Measurements from ENCODE around the gene C17orf75. TPM values are rescaled to one million over a fixed set of nuclear protein-coding genes. Genes with fewer than 3 reads are reported as not detected.
A peak's percentile ranks its signal among the peaks of the same experiment; 100 is the strongest.

Gene C17orf75
- total and polyA plus RNA-seq, 5 donors from 2014 or later = 6.3 to 11.8 (median 9.5) TPM

DNA sequence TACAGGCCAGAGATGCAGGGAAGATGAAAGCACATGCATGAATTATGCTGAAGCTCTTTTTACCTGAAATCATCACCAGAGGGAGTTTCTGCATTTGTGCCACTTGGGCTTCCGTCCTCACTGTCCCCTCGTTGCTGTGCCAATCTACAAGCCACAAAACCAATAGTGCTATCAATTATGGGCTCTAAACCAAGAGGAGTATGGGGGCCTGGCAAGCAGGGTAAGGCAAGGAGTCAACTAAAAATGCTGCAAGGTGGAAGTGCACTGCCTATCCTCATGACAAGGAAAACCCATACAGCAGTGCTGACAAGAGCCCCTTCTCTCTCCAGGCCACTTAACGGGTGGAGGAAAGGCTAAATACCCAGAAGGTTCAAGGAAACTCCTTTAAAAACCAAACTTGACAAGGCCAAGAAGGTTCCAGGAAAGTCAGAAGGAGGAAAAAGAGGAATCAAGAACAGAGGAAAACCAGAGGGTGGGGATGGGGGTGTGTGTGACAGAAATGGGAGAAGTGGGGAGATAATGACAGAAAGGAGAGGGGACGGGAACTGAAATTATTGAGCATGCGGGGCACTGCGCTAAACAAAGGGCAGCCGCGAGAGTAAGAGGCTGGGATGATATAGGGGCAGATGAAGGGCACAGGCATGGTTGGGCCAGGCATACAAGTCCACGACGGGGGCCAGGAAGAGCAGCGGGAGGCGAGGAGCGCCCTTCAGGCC, 674 bp downstream of the C17orf75 start:
- DNase-seq = peak; percentile 39 to 84 (median 73)
- Mint-ChIP-seq H3K4me3 (peak overlapping the region; percentile 88 to 99 (median 94)), H3K27me3 (no peaks in the 10 kb centered on the region), H3K27ac (peak overlapping the region; percentile 89 to 92 (median 91)), H3K36me3 (peaks cover 12% of the 10 kb centered on the region), H3K9me3 (no peaks in the 10 kb centered on the region), H3K4me1 (peaks cover 3 to 25% (median 14%) of the 10 kb centered on the region in 4 donors)
- ATAC-seq (ENCODE audit: low read depth in 2 of 2) = peak; percentile 38 to 41
- Histone ChIP-seq H3K27ac (ENCODE audit: insufficient read depth, low read length, poor library complexity, severe bottlenecking) (peak overlapping the region; percentile 82), H3K4me1 (ENCODE audit: control insufficient read depth, insufficient read depth, low read length, poor library complexity, severe bottlenecking) (peaks cover 15% of the 10 kb centered on the region), H3K4me3 (ENCODE audit: low read depth, low read length) (peak overlapping the region; percentile 88), H3K27me3 (ENCODE audit: control insufficient read depth, insufficient read depth, low read length) (no peaks in the 10 kb centered on the region), H3K36me3 (ENCODE audit: control insufficient read depth, insufficient read depth, low read length) (peaks cover 15% of the 10 kb centered on the region), H3K9me3 (ENCODE audit: control insufficient read depth in 2 of 2, low read length in 2 of 2) (no peaks in the 10 kb centered on the region)

DNA sequence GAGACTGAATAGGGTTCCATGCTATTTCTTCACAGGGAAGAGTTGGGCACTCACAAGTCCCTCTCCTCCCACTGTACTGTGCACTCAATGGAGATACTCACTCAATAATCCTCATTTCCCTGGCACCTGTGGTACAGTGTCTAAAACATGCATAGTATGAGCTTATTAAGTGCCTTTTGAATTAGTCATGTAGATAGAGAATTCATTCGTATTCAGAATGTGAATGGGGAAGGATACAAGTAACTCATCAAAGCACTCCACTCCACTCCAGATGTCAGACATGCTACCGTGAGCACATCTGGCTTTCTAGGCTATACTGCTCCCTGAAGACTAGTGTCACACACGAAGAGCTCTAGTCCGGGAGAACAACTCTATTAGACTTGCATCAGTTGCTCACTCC, 6.3 kb downstream of the C17orf75 start:
- H3K36me3 Mint-ChIP-seq = peaks cover 32% of the 10 kb centered on the region
- H3K4me3 Mint-ChIP-seq = peak overlapping the region in 1 of 4 donors; percentile 33
- H3K36me3 ChIP-seq (ENCODE audit: control insufficient read depth, insufficient read depth, low read length) = peaks cover 43% of the 10 kb centered on the region

DNA sequence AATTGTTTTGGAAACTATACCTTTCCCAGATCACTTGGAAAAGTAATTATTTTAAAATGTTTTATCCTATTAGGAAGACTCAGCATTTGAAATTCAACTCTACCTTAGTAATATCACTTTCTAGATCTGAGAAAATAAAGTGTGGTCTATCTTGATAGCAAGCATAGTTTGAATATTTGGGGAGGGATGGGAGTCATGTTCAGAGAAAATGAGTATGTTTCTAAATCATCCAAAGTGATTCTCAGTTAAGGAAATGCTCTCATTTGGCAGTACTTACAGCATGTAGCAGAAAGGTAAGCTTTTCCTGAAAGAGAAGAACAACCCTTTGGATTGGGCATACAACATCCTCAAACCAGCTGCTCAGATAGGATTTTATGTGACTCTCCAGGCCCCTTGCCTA, 6.9 kb downstream of the C17orf75 start:
- Mint-ChIP-seq H3K9me3 (no peaks in the 10 kb centered on the region), H3K36me3 (peaks cover 31% of the 10 kb centered on the region)
- H3K36me3 ChIP-seq (ENCODE audit: control insufficient read depth, insufficient read depth, low read length) = peaks cover 43% of the 10 kb centered on the region

More for the DNA sequence above, 6.3 kb downstream of the C17orf75 start:
- Histone ChIP-seq H3K4me3 (ENCODE audit: low read depth, low read length) (no peak overlapping the region), H3K27me3 (ENCODE audit: control insufficient read depth, insufficient read depth, low read length) (no peaks in the 10 kb centered on the region), H3K27ac (ENCODE audit: insufficient read depth, low read length, poor library complexity, severe bottlenecking) (no peak overlapping the region), H3K9me3 (ENCODE audit: control insufficient read depth in 2 of 2, low read length in 2 of 2) (no peaks in the 10 kb centered on the region), H3K4me1 (ENCODE audit: control insufficient read depth, insufficient read depth, low read length, poor library complexity, severe bottlenecking) (peaks cover under 1% of the 10 kb centered on the region)
- Mint-ChIP-seq H3K27me3 (no peaks in the 10 kb centered on the region), H3K27ac (no peak overlapping the region), H3K9me3 (no peaks in the 10 kb centered on the region), H3K4me1 (peaks cover 9 to 19% (median 14%) of the 10 kb centered on the region in 4 donors)
- ATAC-seq (ENCODE audit: low read depth in 2 of 2) (no peak), DNase-seq (no peak)

DNA sequence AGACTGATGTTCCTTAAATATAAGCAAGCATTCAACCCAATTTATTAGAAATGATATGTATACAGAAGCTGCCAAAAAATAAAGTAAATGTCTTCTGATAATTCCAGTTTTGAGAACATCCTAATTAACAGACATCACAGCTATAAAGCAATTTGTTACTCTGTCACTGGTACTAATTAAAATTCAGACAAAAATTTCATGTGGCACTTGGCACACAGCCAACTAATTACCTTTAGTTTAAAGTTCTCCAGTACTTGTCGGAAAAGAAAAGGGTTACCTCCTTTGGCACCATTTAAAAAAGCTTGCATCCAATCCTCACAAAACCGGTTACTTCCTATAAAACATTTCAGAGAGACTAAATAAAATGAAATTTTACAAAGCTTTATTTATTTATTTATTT, 8.8 kb downstream of the C17orf75 start:
- no peaks in the 10 kb centered on the region for H3K27me3 Mint-ChIP-seq
- Histone ChIP-seq H3K4me1 (ENCODE audit: control insufficient read depth, insufficient read depth, low read length, poor library complexity, severe bottlenecking) (no peaks in the 10 kb centered on the region), H3K27ac (ENCODE audit: insufficient read depth, low read length, poor library complexity, severe bottlenecking) (no peak overlapping the region), H3K27me3 (ENCODE audit: control insufficient read depth, insufficient read depth, low read length) (no peaks in the 10 kb centered on the region), H3K9me3 (ENCODE audit: control insufficient read depth in 2 of 2, low read length in 2 of 2) (no peaks in the 10 kb centered on the region), H3K36me3 (ENCODE audit: control insufficient read depth, insufficient read depth, low read length) (peaks cover 41% of the 10 kb centered on the region), H3K4me3 (ENCODE audit: low read depth, low read length) (no peak overlapping the region)
- DNase-seq (no peak), ATAC-seq (ENCODE audit: low read depth in 2 of 2) (no peak)
- H3K27ac Mint-ChIP-seq = no peak overlapping the region
- peaks cover 26% of the 10 kb centered on the region for H3K36me3 Mint-ChIP-seq
- H3K9me3 Mint-ChIP-seq = no peaks in the 10 kb centered on the region
- peaks cover 7 to 19% (median 12%) of the 10 kb centered on the region in 4 donors for H3K4me1 Mint-ChIP-seq
- H3K4me3 Mint-ChIP-seq = no peak overlapping the region

More for the DNA sequence above, 6.9 kb downstream of the C17orf75 start:
- Mint-ChIP-seq H3K27ac (no peak overlapping the region), H3K4me3 (no peak overlapping the region), H3K27me3 (no peaks in the 10 kb centered on the region), H3K4me1 (peaks cover 8 to 19% (median 13%) of the 10 kb centered on the region in 4 donors)
- H3K4me3 ChIP-seq (ENCODE audit: low read depth, low read length) = no peak overlapping the region
- no peaks in the 10 kb centered on the region for H3K27me3 ChIP-seq (ENCODE audit: control insufficient read depth, insufficient read depth, low read length)
- no peaks in the 10 kb centered on the region for H3K9me3 ChIP-seq (ENCODE audit: control insufficient read depth in 2 of 2, low read length in 2 of 2)
- ATAC-seq (ENCODE audit: low read depth in 2 of 2) (no peak), DNase-seq (no peak)
- no peaks in the 10 kb centered on the region for H3K4me1 ChIP-seq (ENCODE audit: control insufficient read depth, insufficient read depth, low read length, poor library complexity, severe bottlenecking)
- H3K27ac ChIP-seq (ENCODE audit: insufficient read depth, low read length, poor library complexity, severe bottlenecking) = no peak overlapping the region

DNA sequence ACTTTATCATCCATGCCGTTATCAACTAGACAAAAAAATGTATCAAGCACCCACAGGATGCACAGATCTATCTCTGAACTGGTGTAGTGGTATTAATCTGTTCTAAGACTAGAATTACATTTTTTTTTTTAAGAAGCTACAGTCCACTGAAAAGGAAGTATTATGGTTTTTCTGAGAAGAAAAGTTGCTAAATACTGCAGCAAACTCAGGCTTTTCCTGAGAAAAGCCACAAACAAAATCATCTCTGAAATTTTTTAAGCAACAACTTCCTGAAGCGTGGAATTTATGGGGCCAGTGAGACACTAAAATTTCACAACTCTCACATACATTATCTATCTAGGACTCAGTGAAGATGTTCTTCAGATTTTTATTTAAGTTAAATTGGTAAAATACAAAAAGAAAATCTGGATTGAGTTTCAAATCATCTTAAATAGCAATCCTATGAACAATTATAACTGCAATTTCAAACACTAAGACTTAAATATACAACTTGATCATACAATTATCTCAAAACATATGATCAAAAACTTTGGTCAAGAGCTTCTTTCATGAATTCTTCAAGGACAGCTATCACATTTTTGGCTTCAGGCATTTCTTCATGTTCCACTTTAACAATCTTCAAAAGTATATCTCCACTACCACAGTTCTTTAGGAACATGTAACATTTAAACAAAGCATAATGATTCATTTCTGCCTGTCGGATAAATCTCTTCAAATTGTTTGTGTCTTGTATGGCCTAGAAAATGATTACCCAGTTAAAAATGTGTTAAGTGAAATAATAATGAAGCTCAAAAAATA, 10.5 kb downstream of the C17orf75 start:
- Histone ChIP-seq H3K4me3 (ENCODE audit: low read depth, low read length) (no peak overlapping the region), H3K27me3 (ENCODE audit: control insufficient read depth, insufficient read depth, low read length) (no peaks in the 10 kb centered on the region), H3K4me1 (ENCODE audit: control insufficient read depth, insufficient read depth, low read length, poor library complexity, severe bottlenecking) (no peaks in the 10 kb centered on the region), H3K9me3 (ENCODE audit: control insufficient read depth in 2 of 2, low read length in 2 of 2) (no peaks in the 10 kb centered on the region), H3K27ac (ENCODE audit: insufficient read depth, low read length, poor library complexity, severe bottlenecking) (no peak overlapping the region), H3K36me3 (ENCODE audit: control insufficient read depth, insufficient read depth, low read length) (peaks cover 29% of the 10 kb centered on the region)
- no peaks in the 10 kb centered on the region for H3K9me3 Mint-ChIP-seq
- ATAC-seq (ENCODE audit: low read depth in 2 of 2) = no peak
- H3K4me3 Mint-ChIP-seq = no peak overlapping the region
- peak in 1 of 3 donors; percentile 73 for DNase-seq
- peaks cover 7 to 19% (median 12%) of the 10 kb centered on the region in 4 donors for H3K4me1 Mint-ChIP-seq
- H3K36me3 Mint-ChIP-seq = peaks cover 21% of the 10 kb centered on the region
- no peaks in the 10 kb centered on the region for H3K27me3 Mint-ChIP-seq
- H3K27ac Mint-ChIP-seq = peak overlapping the region in 1 of 3 donors; percentile 74

DNA sequence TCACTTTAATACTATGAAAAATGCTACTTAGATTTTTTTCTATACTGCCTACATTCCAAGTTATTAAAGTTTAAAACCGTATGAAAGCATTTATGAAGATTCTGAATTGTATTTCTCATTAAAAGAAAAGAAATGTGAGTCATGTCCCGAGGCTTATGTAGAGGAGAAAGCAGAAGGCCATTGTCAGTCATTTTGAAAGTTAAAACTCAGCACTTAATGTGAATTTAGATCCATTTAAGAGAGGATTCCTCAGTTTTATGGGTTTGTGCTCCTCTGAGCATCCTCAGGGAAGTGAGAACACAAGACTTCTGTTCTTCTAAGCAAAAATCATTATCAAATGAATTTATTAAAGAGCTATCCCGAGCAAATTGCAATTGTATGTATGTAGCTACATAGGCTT, 11.8 kb downstream of the C17orf75 start:
- Histone ChIP-seq H3K4me3 (ENCODE audit: low read depth, low read length) (no peak overlapping the region), H3K27me3 (ENCODE audit: control insufficient read depth, insufficient read depth, low read length) (no peaks in the 10 kb centered on the region), H3K36me3 (ENCODE audit: control insufficient read depth, insufficient read depth, low read length) (peaks cover 20% of the 10 kb centered on the region), H3K4me1 (ENCODE audit: control insufficient read depth, insufficient read depth, low read length, poor library complexity, severe bottlenecking) (no peaks in the 10 kb centered on the region), H3K9me3 (ENCODE audit: control insufficient read depth in 2 of 2, low read length in 2 of 2) (no peaks in the 10 kb centered on the region), H3K27ac (ENCODE audit: insufficient read depth, low read length, poor library complexity, severe bottlenecking) (no peak overlapping the region)
- Mint-ChIP-seq H3K27ac (no peak overlapping the region), H3K27me3 (no peaks in the 10 kb centered on the region), H3K4me3 (no peak overlapping the region), H3K4me1 (peaks cover 7 to 19% (median 12%) of the 10 kb centered on the region in 4 donors), H3K9me3 (no peaks in the 10 kb centered on the region), H3K36me3 (peaks cover 13% of the 10 kb centered on the region)
- no peak for DNase-seq
- ATAC-seq (ENCODE audit: low read depth in 2 of 2) = no peak

DNA sequence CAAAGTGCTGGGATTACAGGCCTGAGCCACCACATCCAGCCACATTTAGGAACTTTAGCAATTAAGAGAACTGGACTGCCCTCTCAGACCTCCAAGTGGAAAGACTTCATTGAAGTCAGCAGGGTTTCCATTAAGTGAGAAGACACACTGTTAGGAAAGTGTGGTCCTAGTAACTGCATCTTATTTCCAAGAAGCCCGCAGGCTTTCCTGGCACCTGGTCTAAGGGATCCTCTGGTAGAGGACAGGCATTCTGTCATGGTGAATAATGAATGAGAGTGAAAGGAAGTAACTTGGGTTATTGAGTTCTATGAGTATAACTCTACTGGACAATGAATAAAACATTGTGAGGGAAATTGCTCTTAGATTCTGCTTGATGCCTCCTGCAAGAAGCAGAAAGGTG, 14.1 kb downstream of the C17orf75 start:
- DNase-seq (no peak), ATAC-seq (ENCODE audit: low read depth in 2 of 2) (no peak)
- H3K4me1 Mint-ChIP-seq = peaks cover 10 to 26% (median 11%) of the 10 kb centered on the region in 4 donors
- peak overlapping the region in 1 of 3 donors; percentile 10 for H3K27ac Mint-ChIP-seq
- no peaks in the 10 kb centered on the region for H3K36me3 Mint-ChIP-seq
- no peaks in the 10 kb centered on the region for H3K4me1 ChIP-seq (ENCODE audit: control insufficient read depth, insufficient read depth, low read length, poor library complexity, severe bottlenecking)
- no peak overlapping the region for H3K4me3 Mint-ChIP-seq
- H3K27ac ChIP-seq (ENCODE audit: insufficient read depth, low read length, poor library complexity, severe bottlenecking) = no peak overlapping the region
- no peaks in the 10 kb centered on the region for H3K27me3 Mint-ChIP-seq
- no peak overlapping the region for H3K4me3 ChIP-seq (ENCODE audit: low read depth, low read length)
- H3K9me3 Mint-ChIP-seq = no peaks in the 10 kb centered on the region
- no peaks in the 10 kb centered on the region for H3K27me3 ChIP-seq (ENCODE audit: control insufficient read depth, insufficient read depth, low read length)
- peaks cover under 1% of the 10 kb centered on the region for H3K36me3 ChIP-seq (ENCODE audit: control insufficient read depth, insufficient read depth, low read length)
- H3K9me3 ChIP-seq (ENCODE audit: control insufficient read depth in 2 of 2, low read length in 2 of 2) = no peaks in the 10 kb centered on the region
